ENCODE measurements around the gene PKNOX2. TPM values are rescaled to one million over a fixed set of nuclear protein-coding genes. Genes with fewer than 3 reads are reported as not detected.

PKNOX2 gene
- total RNA-seq, 2 experiments from 2014 or later, result not detected

DNA sequence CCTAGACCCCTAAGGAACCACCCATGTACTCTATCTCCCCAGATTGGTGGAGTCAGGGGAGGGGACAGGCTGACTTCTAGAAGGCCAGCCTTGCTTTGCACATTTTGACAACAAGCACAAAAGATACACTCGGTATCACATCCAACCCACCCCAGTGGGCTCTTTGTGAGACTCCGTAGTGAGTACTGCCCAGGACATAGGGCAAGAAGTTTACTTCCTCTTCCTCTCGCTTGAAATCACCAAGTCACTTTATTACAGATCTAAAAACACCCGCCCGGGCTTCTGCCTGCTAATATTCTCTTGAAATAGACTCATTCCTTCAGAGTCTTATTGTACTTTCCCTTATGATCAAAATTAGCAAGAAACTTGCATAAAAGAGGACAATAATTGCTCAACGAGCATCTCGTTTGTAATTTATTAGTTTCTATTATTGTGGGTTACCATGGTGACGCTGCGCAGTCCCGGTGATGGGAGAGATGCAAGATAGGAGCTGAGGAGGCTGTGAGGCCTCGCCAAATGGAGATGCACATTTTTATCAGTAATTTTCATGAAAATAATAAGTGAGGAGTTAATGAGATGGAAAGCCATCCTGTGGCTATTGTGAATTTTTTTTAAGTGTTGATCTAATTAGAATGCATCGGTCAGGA is 234.6 kb downstream of the PKNOX2 start:
- H3K27ac ChIP-seq (ENCODE audit: low read depth, low read length, poor library complexity, severe bottlenecking), result no peak overlapping the region
- BruUV-seq (replicated peaks), result no TSS peak
- H3K4me1 ChIP-seq (ENCODE audit: insufficient read depth, low read length, poor library complexity, severe bottlenecking), result no peaks in the 10 kb centered on the region
- intact Hi-C loops (cut with micrococcal nuclease; ENCODE audit: unreplicated experiment), result no loop called here
- no peaks in the 10 kb centered on the region for H3K9me3 ChIP-seq (ENCODE audit: low read length)
- CTCF ChIA-PET (ENCODE audit: unreplicated experiment), result no interaction called here
- TF ChIP-seq, protein P1, sequence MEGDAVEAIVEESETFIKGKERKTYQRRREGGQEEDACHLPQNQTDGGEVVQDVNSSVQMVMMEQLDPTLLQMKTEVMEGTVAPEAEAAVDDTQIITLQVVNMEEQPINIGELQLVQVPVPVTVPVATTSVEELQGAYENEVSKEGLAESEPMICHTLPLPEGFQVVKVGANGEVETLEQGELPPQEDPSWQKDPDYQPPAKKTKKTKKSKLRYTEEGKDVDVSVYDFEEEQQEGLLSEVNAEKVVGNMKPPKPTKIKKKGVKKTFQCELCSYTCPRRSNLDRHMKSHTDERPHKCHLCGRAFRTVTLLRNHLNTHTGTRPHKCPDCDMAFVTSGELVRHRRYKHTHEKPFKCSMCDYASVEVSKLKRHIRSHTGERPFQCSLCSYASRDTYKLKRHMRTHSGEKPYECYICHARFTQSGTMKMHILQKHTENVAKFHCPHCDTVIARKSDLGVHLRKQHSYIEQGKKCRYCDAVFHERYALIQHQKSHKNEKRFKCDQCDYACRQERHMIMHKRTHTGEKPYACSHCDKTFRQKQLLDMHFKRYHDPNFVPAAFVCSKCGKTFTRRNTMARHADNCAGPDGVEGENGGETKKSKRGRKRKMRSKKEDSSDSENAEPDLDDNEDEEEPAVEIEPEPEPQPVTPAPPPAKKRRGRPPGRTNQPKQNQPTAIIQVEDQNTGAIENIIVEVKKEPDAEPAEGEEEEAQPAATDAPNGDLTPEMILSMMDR (conservative IDR thresholded peaks at IDR 0.05; ENCODE audit: low read length), result no peak
- TF ChIP-seq EZH2phosphoT487 (IDR thresholded peaks at IDR 0.05; ENCODE audit: borderline replicate concordance, low read depth, low read length), result no peak
- no peak overlapping the region for H3K4me3 ChIP-seq (ENCODE audit: low read depth, low read length, poor library complexity, severe bottlenecking)
- DNase-seq (ENCODE audit: low spot score), result no peak
- H3K9me2 ChIP-seq (ENCODE audit: insufficient read depth, low read length), result no peaks in the 10 kb centered on the region
- no peaks in the 10 kb centered on the region for H3K79me2 ChIP-seq (ENCODE audit: insufficient read depth, low read depth, low read length)
- POLR2A ChIA-PET, result interaction anchor here (0.7 kb wide), 1 partner anchor 55 kb away, joined by 3 read pairs; no protein-coding TSS in a partner anchor
- H3K4me2 ChIP-seq (ENCODE audit: low read length), result no peak overlapping the region
- H3K36me3 ChIP-seq (ENCODE audit: insufficient read depth, low read length), result no peaks in the 10 kb centered on the region
- no peak overlapping the region for H2AFZ ChIP-seq (ENCODE audit: low read length)
- H4K20me1 ChIP-seq (ENCODE audit: insufficient read depth, low read length), result no peaks in the 10 kb centered on the region

DNA sequence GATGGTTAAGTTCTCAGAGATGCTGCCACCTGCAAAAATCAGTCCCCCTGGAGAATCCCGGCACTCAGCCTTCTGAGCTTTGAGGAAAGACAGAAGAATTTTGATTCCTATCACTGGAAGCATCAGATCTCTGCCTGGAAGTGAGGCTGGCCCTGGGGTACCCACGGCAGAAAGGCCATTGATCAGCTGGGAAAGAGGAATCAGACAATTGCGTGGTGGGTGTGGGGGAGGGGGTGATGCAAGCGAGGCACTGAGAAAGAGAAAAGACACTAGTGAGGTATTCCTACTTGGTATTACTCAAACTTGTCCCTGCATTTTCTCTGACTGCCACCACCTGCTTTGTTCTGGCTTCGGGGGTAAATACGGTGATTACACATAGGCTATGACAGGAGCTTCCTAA is 235.4 kb downstream of the PKNOX2 start:
- no TSS peak for BruUV-seq (replicated peaks)
- POLR2A ChIA-PET, result no interaction called here

DNA sequence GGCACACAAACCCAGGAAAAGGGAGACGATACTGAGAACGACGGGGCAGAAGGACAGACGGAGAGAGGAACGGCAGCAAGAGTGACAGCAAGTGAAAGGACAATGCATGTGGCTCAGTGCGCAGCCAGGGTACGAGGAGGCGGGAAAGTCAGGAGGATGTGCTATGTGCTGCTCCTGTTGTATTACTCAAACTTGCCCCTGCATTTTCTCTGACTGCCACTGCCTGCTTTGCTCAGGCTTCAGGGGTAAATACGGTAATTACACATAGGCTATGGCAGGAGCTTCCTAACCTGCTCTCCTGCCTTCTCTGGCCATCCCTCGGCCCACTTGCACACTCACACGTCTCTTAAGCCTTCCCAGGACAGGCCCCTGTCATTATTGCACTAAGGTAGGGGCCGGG is 236.7 kb downstream of the PKNOX2 start:
- Histone ChIP-seq H3K4me2 (ENCODE audit: low read length) (no peak overlapping the region), H3K36me3 (ENCODE audit: insufficient read depth, low read length) (no peaks in the 10 kb centered on the region), H3K9me2 (ENCODE audit: insufficient read depth, low read length) (no peaks in the 10 kb centered on the region), H3K4me3 (ENCODE audit: low read depth, low read length, poor library complexity, severe bottlenecking) (no peak overlapping the region), H3K9me3 (ENCODE audit: low read length) (no peaks in the 10 kb centered on the region), H4K20me1 (ENCODE audit: insufficient read depth, low read length) (no peaks in the 10 kb centered on the region), H3K27ac (ENCODE audit: low read depth, low read length, poor library complexity, severe bottlenecking) (no peak overlapping the region), H3K79me2 (ENCODE audit: insufficient read depth, low read depth, low read length) (no peaks in the 10 kb centered on the region), H2AFZ (ENCODE audit: low read length) (no peak overlapping the region), H3K4me1 (ENCODE audit: insufficient read depth, low read length, poor library complexity, severe bottlenecking) (no peaks in the 10 kb centered on the region)
- ChIA-PET CTCF (ENCODE audit: unreplicated experiment) (no interaction called here), POLR2A (interaction anchor here (0.6 kb wide), 1 partner anchor 89 kb away, joined by 3 read pairs; no protein-coding TSS in a partner anchor)
- TF ChIP-seq, protein P1 (conservative IDR thresholded peaks at IDR 0.05; ENCODE audit: low read length), result no peak
- no peak for TF ChIP-seq EZH2phosphoT487 (IDR thresholded peaks at IDR 0.05; ENCODE audit: borderline replicate concordance, low read depth, low read length)
- no peak for DNase-seq (ENCODE audit: low spot score)
- intact Hi-C loops (cut with micrococcal nuclease; ENCODE audit: unreplicated experiment), result no loop called here
- no TSS peak for BruUV-seq (replicated peaks)

More for the DNA sequence above, 235.4 kb downstream of the PKNOX2 start:
- TF ChIP-seq, protein P1 (conservative IDR thresholded peaks at IDR 0.05; ENCODE audit: low read length), result no peak
- TF ChIP-seq EZH2phosphoT487 (IDR thresholded peaks at IDR 0.05; ENCODE audit: borderline replicate concordance, low read depth, low read length), result no peak
- H3K4me2 ChIP-seq (ENCODE audit: low read length), result no peak overlapping the region
- CTCF ChIA-PET (ENCODE audit: unreplicated experiment), result no interaction called here
- no peaks in the 10 kb centered on the region for H3K79me2 ChIP-seq (ENCODE audit: insufficient read depth, low read depth, low read length)
- H4K20me1 ChIP-seq (ENCODE audit: insufficient read depth, low read length), result no peaks in the 10 kb centered on the region
- intact Hi-C loops (cut with micrococcal nuclease; ENCODE audit: unreplicated experiment), result no loop called here
- H2AFZ ChIP-seq (ENCODE audit: low read length), result no peak overlapping the region
- no peaks in the 10 kb centered on the region for H3K9me2 ChIP-seq (ENCODE audit: insufficient read depth, low read length)
- no peak for DNase-seq (ENCODE audit: low spot score)
- no peak overlapping the region for H3K27ac ChIP-seq (ENCODE audit: low read depth, low read length, poor library complexity, severe bottlenecking)
- no peaks in the 10 kb centered on the region for H3K36me3 ChIP-seq (ENCODE audit: insufficient read depth, low read length)
- H3K9me3 ChIP-seq (ENCODE audit: low read length), result no peaks in the 10 kb centered on the region
- no peak overlapping the region for H3K4me3 ChIP-seq (ENCODE audit: low read depth, low read length, poor library complexity, severe bottlenecking)
- no peaks in the 10 kb centered on the region for H3K4me1 ChIP-seq (ENCODE audit: insufficient read depth, low read length, poor library complexity, severe bottlenecking)

Measured in OCI-LY7 (cell line).